Naive thymus-derived CD4-positive, alpha-beta T cell (primary cell): Measurements from ENCODE around the gene NUTM1. TPM values are rescaled to one million over a fixed set of nuclear protein-coding genes. Genes with fewer than 3 reads are reported as not detected.
"Not testable (repeated sequence)": the region's sequence is repeated elsewhere in the genome, so short reads cannot be mapped to it uniquely, and the experiment has no call there.

Source experiments
- ATAC-seq: fragments of 150-1000 bp; cut with Tn5 transposase; 2 replicates; pipeline ENCODE4 v1.10.0; 2021; ENCODE audit warnings: mild to moderate bottlenecking, moderate library complexity
- CTCF ChIA-PET: fragments of 350-600 bp; sonication (Branson Sonifier 250); formaldehyde crosslinking; loops from one replicate; lab custom pipeline; 2021; ENCODE audit warnings: antibody characterized with exemption; lab: Charles Lee
- POLR2A ChIA-PET: fragments of 350-600 bp; sonication (Branson Sonifier 250); formaldehyde crosslinking; loops from one replicate; lab custom pipeline; 2021; ENCODE audit warnings: antibody characterized with exemption, inconsistent platforms; lab: Charles Lee
- DNase-seq, 9 donors: peaks; one replicate each; pipeline versions ENCODE4 v3.0.0 to v3.0.0-alpha.2; 2020 to 2022; ENCODE audit warnings: mixed read lengths in 1 of 9
- H3K27ac ChIP-seq: one replicate; pipeline ENCODE4 v1.7.0; 2013; ENCODE audit warnings: mild to moderate bottlenecking, low read depth, low read length, moderate library complexity
- H3K27me3 ChIP-seq, 2 donors: one replicate each; pipeline ENCODE4 v1.7.0; 2013; ENCODE audit warnings: low read length in 2 of 2, mild to moderate bottlenecking in 2 of 2, moderate library complexity in 2 of 2; ENCODE audit not compliant: control insufficient read depth in 2 of 2, insufficient read depth in 2 of 2
- H3K36me3 ChIP-seq, 3 experiments: 1 replicate in 2 of 3; 2 replicates in 1 of 3; pipeline ENCODE4 v1.7.0; 2013; ENCODE audit warnings: low read length in 3 of 3, mild to moderate bottlenecking in 3 of 3, moderate library complexity in 1 of 3; ENCODE audit not compliant: insufficient read depth in 3 of 3, control insufficient read depth in 2 of 3
- H3K4me1 ChIP-seq, 2 donors: one replicate each; pipeline ENCODE4 v1.7.0; 2013; ENCODE audit warnings: low read length in 2 of 2, mild to moderate bottlenecking in 2 of 2, moderate library complexity in 1 of 2; ENCODE audit not compliant: control insufficient read depth in 2 of 2, insufficient read depth in 2 of 2
- H3K4me3 ChIP-seq: 2 replicates; pipeline ENCODE4 v1.7.0; 2013; ENCODE audit warnings: mild to moderate bottlenecking, low read length
- H3K9me3 ChIP-seq, 3 experiments: 1 replicate in 2 of 3; 2 replicates in 1 of 3; pipeline ENCODE4 v1.7.0; 2013; ENCODE audit warnings: low read length in 3 of 3; ENCODE audit not compliant: control insufficient read depth in 2 of 3
- H3K27ac Mint-ChIP-seq, 9 donors: one replicate each; pipeline ENCODE4 v1.8.0; 2020 to 2022; ENCODE audit warnings: mixed read lengths in 9 of 9, mild to moderate bottlenecking in 8 of 9, moderate library complexity in 5 of 9, inconsistent platforms in 2 of 9
- H3K27me3 Mint-ChIP-seq, 5 donors: one replicate each; pipeline ENCODE4 v1.8.0; 2021 to 2022; ENCODE audit warnings: mixed read lengths in 5 of 5, mild to moderate bottlenecking in 1 of 5
- H3K36me3 Mint-ChIP-seq, 5 donors: one replicate each; pipeline ENCODE4 v1.8.0; 2020 to 2022; ENCODE audit warnings: mixed read lengths in 5 of 5, mild to moderate bottlenecking in 3 of 5, inconsistent platforms in 1 of 5
- H3K4me1 Mint-ChIP-seq, 7 donors: one replicate each; pipeline ENCODE4 v1.8.0; 2020 to 2022; ENCODE audit warnings: mixed read lengths in 7 of 7, mild to moderate bottlenecking in 3 of 7, inconsistent platforms in 1 of 7
- H3K4me3 Mint-ChIP-seq, 10 donors: one replicate each; pipeline ENCODE4 v1.8.0; 2020 to 2022; ENCODE audit warnings: mild to moderate bottlenecking in 10 of 10, mixed read lengths in 10 of 10, moderate library complexity in 6 of 10, inconsistent platforms in 2 of 10
- H3K9me3 Mint-ChIP-seq, 11 donors: one replicate each; pipeline ENCODE4 v1.8.0; 2020 to 2022; ENCODE audit warnings: mixed read lengths in 11 of 11, mild to moderate bottlenecking in 4 of 11, inconsistent platforms in 1 of 11, moderate library complexity in 1 of 11
- intact Hi-C, 2 donors: fragments of 100-400 bp; cut with micrococcal nuclease; formaldehyde crosslinking; loops; one replicate each; pipeline ENCODE4 v1.15.1; 2023
- polyA plus RNA-seq, 2 donors: library from polyadenylated mRNA; unstranded; fragments of 300-500 nt; fragmentation: Illumina TruSeq; gene quantifications; one replicate each; pipeline ENCODE4 v1.2.3, GENCODE V29; 2021
- total RNA-seq, 6 experiments: library from RNA in 5 of 6; stranded (reverse) in 5 of 6; gene quantifications; 1 replicate in 5 of 6; 2 replicates in 1 of 6; pipeline ENCODE4 v1.2.3 and lab custom pipeline; 2021 to 2026

Gene NUTM1
- total and polyA plus RNA-seq, 7 experiments from 2014 or later = not detected

GRCh38 chr15:34376856-34377255 is 33.7 kb downstream of the NUTM1 start:
- no peak overlapping the region for H3K27ac ChIP-seq
- POLR2A ChIA-PET = interaction anchor here (0.6 kb wide), 1 partner anchor 9 kb away, joined by 3 read pairs; no protein-coding TSS in a partner anchor

DNA sequence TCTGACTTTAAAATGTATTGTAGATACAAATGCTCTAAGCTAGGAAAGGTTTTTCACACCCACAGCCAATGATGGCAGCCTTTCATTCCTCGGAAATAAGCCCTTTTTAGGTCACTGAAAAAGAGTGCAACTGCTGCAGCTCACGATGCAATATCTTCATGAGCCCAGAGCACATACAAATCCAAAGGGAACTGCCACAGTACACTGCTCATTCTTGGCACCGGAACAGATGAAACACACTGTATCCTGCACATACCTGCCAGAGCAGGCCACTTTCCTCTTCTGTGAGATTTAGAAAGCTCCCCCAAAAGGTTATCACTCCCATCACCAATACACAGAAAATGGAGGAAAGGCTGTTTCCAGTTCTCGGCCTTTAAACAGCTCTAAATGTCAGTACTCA is 37.4 kb downstream of the NUTM1 start:
- CTCF ChIA-PET, H3K27me3 ChIP-seq, H3K36me3 ChIP-seq, DNase-seq, H3K27ac ChIP-seq, ATAC-seq, POLR2A ChIA-PET, H3K9me3 Mint-ChIP-seq, H3K4me1 Mint-ChIP-seq, H3K27ac Mint-ChIP-seq, H3K9me3 ChIP-seq, H3K27me3 Mint-ChIP-seq, intact Hi-C loops, H3K36me3 Mint-ChIP-seq, H3K4me3 ChIP-seq, H3K4me3 Mint-ChIP-seq, H3K4me1 ChIP-seq: not testable (repeated sequence)

More at GRCh38 chr15:34376856-34377255, 33.7 kb downstream of the NUTM1 start:
- Mint-ChIP-seq H3K9me3 (no peaks in the 10 kb centered on the region), H3K27ac (no peak overlapping the region), H3K36me3 (peaks cover 0 to 8% (median 4%) of the 10 kb centered on the region in 5 donors), H3K4me3 (no peak overlapping the region), H3K27me3 (no peaks in the 10 kb centered on the region), H3K4me1 (no peaks in the 10 kb centered on the region)
- peak in 1 of 9 donors; percentile 8 for DNase-seq
- no peak overlapping the region for H3K4me3 ChIP-seq
- H3K36me3 ChIP-seq = no peaks in the 10 kb centered on the region
- ATAC-seq = no peak
- intact Hi-C loops = loop anchor here in 1 of 2 donors (10.0 kb wide), 1 partner anchor 1188 kb away; no protein-coding TSS in a partner anchor
- H3K9me3 ChIP-seq = no peaks in the 10 kb centered on the region
- no peaks in the 10 kb centered on the region for H3K27me3 ChIP-seq
- CTCF ChIA-PET = interaction anchor here (0.6 kb wide), 1 partner anchor 159 kb away, joined by 3 read pairs; no protein-coding TSS in a partner anchor
- no peaks in the 10 kb centered on the region for H3K4me1 ChIP-seq

DNA sequence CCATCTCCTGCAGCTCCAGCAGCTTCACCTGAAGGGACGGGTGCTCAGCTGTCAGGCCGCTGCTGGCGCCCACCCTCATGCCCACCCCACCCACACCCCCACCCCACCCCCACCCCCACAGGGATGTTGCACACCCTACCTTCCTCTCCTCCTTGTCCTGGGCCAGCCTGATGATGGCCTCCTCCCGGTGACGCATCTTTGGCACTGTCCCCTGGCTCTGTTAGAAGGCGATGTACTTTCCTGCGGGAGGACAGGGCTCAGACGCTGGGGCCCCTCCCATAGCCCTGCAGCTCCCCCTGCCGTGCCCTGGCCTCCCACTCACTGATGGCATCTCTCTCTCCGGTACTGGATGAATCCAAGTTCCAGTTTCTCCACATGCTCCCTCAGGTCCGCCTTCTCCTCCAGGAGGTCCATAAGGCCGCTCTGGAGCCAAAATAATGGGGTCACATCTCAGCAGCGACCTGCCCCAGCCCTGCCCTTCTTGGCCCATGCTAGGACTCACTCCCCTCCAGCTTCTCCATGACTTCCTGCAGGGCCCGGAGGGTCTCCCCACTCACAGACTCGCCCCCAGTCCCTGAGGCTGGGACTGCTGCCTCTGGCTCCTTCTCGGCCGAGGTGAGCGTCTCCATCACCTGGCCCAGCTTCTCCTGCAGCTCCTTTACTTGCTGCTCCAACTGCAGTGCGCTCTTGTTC is 38.9 kb downstream of the NUTM1 start:
- H3K4me3 Mint-ChIP-seq, H3K27ac Mint-ChIP-seq, DNase-seq, H3K36me3 ChIP-seq, H3K4me3 ChIP-seq, H3K27ac ChIP-seq, H3K4me1 ChIP-seq, H3K4me1 Mint-ChIP-seq, H3K9me3 ChIP-seq, ATAC-seq, H3K36me3 Mint-ChIP-seq, POLR2A ChIA-PET, H3K27me3 Mint-ChIP-seq, H3K9me3 Mint-ChIP-seq, H3K27me3 ChIP-seq, CTCF ChIA-PET, intact Hi-C loops: not testable (repeated sequence)

DNA sequence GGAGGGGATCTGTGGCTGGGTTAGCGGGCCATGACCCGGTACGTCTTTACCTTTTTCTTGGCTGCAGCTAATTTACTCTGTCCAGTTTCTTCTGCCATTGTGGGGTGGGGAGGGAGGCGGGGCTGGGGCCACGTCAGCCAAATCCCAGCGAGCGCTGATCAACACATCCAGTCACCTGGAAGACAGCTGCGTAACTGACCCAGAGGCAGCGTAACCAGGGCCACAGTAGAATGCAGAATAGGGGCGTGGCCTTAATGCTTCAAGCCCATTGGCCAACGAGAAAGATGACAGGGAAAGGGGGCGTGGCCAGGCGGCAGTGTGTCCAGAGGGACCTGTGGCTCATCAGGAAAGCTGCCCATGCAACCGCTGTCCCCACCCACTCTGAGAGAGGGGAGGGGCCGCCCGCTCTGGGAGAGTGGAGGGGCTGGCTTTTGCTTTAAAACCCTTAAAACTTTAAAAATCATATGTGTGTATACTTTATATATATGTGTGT is 46.5 kb downstream of the NUTM1 start:
- H3K27ac Mint-ChIP-seq, H3K27me3 ChIP-seq, H3K9me3 ChIP-seq, H3K27me3 Mint-ChIP-seq, H3K4me1 Mint-ChIP-seq, CTCF ChIA-PET, H3K4me3 ChIP-seq, H3K4me3 Mint-ChIP-seq, H3K4me1 ChIP-seq, H3K9me3 Mint-ChIP-seq, POLR2A ChIA-PET, DNase-seq, intact Hi-C loops, H3K36me3 ChIP-seq, H3K27ac ChIP-seq, ATAC-seq, H3K36me3 Mint-ChIP-seq: not testable (repeated sequence)

DNA sequence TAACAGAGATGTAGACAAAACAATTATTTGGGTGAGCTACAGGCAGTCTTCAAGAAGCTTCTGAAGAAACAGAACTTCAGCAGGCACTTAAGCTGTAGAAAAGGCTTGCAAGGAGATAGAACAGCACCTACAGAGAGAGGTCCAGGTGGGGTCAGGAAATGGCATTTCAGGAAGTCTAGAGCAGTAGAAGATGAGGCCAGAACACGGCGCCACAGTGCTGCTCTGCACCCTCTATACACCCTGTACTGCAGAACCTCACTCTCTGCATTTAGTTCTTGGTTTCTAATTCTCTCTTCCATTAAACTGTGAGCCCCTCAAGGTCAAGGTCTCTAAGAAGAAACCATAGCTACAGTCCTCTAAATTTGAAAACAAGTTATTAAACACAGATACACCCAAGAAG is 49.9 kb downstream of the NUTM1 start:
- H3K36me3 ChIP-seq, H3K4me3 Mint-ChIP-seq, H3K27ac ChIP-seq, DNase-seq, H3K4me1 ChIP-seq, H3K9me3 Mint-ChIP-seq, CTCF ChIA-PET, H3K27ac Mint-ChIP-seq, H3K4me1 Mint-ChIP-seq, intact Hi-C loops, H3K4me3 ChIP-seq, H3K9me3 ChIP-seq, H3K27me3 ChIP-seq, ATAC-seq, H3K27me3 Mint-ChIP-seq, POLR2A ChIA-PET, H3K36me3 Mint-ChIP-seq: not testable (repeated sequence)

- H3K27ac Mint-ChIP-seq, H3K4me1 Mint-ChIP-seq, DNase-seq, H3K36me3 Mint-ChIP-seq, H3K9me3 ChIP-seq, H3K4me1 ChIP-seq, H3K9me3 Mint-ChIP-seq, H3K27me3 Mint-ChIP-seq, ATAC-seq, H3K4me3 Mint-ChIP-seq, H3K36me3 ChIP-seq, H3K4me3 ChIP-seq, H3K27ac ChIP-seq, H3K27me3 ChIP-seq, POLR2A ChIA-PET, intact Hi-C loops, CTCF ChIA-PET: not testable (repeated sequence)
Measured at GRCh38 chr15:34397637-34398259, 54.6 kb downstream of the NUTM1 start.

DNA sequence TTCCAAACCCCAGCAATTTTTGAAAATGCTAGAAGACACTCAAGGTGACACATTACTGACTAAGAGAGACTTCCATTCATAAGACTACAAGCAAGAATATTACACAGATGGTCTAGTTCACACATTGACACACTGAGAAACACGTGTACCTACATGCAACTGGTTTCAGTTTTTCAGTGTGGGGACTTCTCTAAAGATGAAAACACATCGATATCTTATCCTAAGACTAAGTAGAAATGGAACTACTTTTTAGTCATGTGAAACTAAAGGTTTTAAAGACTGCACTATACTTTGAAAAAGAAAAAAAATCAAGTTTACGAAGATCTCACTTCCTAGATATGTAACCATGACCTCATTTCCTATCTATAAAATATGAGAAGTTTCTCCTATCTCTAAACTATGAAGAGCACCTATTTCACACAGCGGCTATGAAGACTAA is 60.1 kb downstream of the NUTM1 start:
- H3K4me3 ChIP-seq, H3K9me3 Mint-ChIP-seq, H3K4me1 ChIP-seq, H3K27ac Mint-ChIP-seq, intact Hi-C loops, H3K36me3 Mint-ChIP-seq, CTCF ChIA-PET, H3K4me1 Mint-ChIP-seq, DNase-seq, H3K4me3 Mint-ChIP-seq, POLR2A ChIA-PET, H3K36me3 ChIP-seq, H3K27ac ChIP-seq, H3K9me3 ChIP-seq, H3K27me3 ChIP-seq, H3K27me3 Mint-ChIP-seq: not testable (repeated sequence)
- peak; percentile 29 for ATAC-seq
